DND-41 (cell line): ENCODE data around the gene KIF3C.

Experiments
- EZH2 ChIP-seq: IDR thresholded peaks from 3 replicates; pipeline ENCODE4 v1.6.1; 2012; ENCODE audit warnings: borderline replicate concordance, low read depth, mild to moderate bottlenecking, moderate library complexity, low read length, inconsistent platforms; ENCODE audit not compliant: severe bottlenecking
- TF ChIP-seq, protein P1 (sequence below): IDR thresholded peaks from 2 replicates; pipeline ENCODE4 v1.5.1; 2012; ENCODE audit warnings: borderline replicate concordance, low read length, moderate library complexity, mild to moderate bottlenecking; ENCODE audit not compliant: poor library complexity, severe bottlenecking; ENCODE audit errors: extremely low read depth

DNA sequence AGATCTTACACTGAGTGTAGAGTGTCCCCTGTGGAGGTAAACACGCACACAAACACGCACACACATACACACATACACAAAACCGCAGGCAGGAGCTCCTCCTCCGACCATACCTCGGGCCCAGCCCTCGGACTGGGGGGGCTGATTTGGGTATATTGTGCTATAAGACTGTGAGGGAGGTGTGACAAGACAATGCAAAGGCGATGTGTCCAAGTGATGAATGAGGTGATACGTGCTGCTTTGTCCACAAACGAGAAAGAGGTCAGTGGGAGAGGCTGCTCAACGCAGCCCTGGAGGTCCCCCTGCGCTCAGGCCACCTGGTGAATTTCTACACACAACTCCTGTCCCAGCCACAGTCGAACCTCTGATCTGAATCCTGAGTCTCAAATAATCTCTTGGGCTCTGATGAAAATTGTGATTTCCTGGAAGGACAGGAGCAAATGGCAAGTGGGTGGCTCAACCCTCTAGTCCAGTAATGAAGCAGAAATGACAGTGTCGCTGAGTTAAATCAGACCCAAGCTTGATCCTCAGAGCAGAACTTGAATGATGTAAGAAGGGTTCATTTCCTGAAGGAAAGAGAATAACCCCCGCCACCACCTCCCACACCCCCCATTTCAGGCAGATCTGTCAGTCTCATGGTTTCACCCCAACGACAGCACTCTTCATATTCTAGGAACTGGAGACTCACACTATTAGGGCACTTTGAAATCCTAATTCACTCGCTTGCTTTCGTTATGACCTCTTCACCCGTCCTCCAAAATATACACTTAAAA is 55.1 kb downstream of the KIF3C start:
- TF ChIP-seq, protein P1, sequence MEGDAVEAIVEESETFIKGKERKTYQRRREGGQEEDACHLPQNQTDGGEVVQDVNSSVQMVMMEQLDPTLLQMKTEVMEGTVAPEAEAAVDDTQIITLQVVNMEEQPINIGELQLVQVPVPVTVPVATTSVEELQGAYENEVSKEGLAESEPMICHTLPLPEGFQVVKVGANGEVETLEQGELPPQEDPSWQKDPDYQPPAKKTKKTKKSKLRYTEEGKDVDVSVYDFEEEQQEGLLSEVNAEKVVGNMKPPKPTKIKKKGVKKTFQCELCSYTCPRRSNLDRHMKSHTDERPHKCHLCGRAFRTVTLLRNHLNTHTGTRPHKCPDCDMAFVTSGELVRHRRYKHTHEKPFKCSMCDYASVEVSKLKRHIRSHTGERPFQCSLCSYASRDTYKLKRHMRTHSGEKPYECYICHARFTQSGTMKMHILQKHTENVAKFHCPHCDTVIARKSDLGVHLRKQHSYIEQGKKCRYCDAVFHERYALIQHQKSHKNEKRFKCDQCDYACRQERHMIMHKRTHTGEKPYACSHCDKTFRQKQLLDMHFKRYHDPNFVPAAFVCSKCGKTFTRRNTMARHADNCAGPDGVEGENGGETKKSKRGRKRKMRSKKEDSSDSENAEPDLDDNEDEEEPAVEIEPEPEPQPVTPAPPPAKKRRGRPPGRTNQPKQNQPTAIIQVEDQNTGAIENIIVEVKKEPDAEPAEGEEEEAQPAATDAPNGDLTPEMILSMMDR, result no peak
- TF ChIP-seq EZH2, result no peak
